Coronary artery (tissue), 2 donors: ENCODE data around the gene EFNA2.
"Not testable (repeated sequence)": the region's sequence is repeated elsewhere in the genome, so short reads cannot be mapped to it uniquely, and the experiment has no call there.

Experiments
- DNase-seq: peaks from one replicate; pipeline ENCODE4 v3.0.0-alpha.2; 2017; ENCODE audit warnings: low spot score
- H3K27ac ChIP-seq, 2 donors: fragments of 200-600 bp; sonication (generic); one replicate each; pipeline ENCODE4 v1.5.1; 2016 to 2019
- H3K4me3 ChIP-seq: fragments of 200-600 bp; sonication (generic); 2 replicates; pipeline ENCODE4 v1.5.1; 2016; ENCODE audit warnings: mild to moderate bottlenecking, moderate library complexity
- TF ChIP-seq, protein P1 (sequence below): fragments of 200-600 bp; sonication (generic); IDR thresholded peaks from one replicate; pipeline ENCODE4 v1.5.1; 2019; ENCODE audit warnings: antibody characterized with exemption

EFNA2 gene

GRCh38 chr19:1245494-1246264, 40.0 kb upstream of the EFNA2 start:
- peak overlapping the region; percentile 67 for H3K4me3 ChIP-seq
- TF ChIP-seq, protein P1, sequence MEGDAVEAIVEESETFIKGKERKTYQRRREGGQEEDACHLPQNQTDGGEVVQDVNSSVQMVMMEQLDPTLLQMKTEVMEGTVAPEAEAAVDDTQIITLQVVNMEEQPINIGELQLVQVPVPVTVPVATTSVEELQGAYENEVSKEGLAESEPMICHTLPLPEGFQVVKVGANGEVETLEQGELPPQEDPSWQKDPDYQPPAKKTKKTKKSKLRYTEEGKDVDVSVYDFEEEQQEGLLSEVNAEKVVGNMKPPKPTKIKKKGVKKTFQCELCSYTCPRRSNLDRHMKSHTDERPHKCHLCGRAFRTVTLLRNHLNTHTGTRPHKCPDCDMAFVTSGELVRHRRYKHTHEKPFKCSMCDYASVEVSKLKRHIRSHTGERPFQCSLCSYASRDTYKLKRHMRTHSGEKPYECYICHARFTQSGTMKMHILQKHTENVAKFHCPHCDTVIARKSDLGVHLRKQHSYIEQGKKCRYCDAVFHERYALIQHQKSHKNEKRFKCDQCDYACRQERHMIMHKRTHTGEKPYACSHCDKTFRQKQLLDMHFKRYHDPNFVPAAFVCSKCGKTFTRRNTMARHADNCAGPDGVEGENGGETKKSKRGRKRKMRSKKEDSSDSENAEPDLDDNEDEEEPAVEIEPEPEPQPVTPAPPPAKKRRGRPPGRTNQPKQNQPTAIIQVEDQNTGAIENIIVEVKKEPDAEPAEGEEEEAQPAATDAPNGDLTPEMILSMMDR = no peak
- no peak for DNase-seq
- H3K27ac ChIP-seq = peak overlapping the region; percentile 91 to 95

- H3K4me3 ChIP-seq = peak overlapping the region; percentile 67
- peak overlapping the region; percentile 95 to 99 for H3K27ac ChIP-seq
- DNase-seq = not testable (repeated sequence)
Measured at GRCh38 chr19:1246265-1247087, 39.2 kb upstream of the EFNA2 start.

DNA sequence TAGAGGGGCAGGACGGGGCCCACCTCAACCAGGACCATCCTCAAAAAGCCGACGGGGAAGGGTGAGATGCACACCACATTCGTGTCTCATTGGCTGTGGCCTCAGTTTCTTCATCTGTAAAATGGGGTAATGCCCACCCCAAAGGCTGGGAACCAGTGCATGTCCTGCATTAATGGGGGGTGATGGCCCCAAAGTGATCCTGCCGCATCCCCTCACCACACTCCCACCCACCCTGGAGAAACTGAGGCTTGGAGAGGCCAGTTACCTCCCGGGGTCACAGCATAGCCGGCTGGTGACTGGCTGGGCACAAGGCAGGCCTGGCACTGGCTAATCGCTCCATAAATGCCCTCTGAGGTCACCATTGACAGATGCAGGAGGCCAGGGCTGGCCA, 37.9 kb upstream of the EFNA2 start:
- TF ChIP-seq, protein P1 = no peak
- Histone ChIP-seq H3K27ac (peak overlapping the region; percentile 99), H3K4me3 (peak overlapping the region; percentile 96)
- DNase-seq = no peak

DNA sequence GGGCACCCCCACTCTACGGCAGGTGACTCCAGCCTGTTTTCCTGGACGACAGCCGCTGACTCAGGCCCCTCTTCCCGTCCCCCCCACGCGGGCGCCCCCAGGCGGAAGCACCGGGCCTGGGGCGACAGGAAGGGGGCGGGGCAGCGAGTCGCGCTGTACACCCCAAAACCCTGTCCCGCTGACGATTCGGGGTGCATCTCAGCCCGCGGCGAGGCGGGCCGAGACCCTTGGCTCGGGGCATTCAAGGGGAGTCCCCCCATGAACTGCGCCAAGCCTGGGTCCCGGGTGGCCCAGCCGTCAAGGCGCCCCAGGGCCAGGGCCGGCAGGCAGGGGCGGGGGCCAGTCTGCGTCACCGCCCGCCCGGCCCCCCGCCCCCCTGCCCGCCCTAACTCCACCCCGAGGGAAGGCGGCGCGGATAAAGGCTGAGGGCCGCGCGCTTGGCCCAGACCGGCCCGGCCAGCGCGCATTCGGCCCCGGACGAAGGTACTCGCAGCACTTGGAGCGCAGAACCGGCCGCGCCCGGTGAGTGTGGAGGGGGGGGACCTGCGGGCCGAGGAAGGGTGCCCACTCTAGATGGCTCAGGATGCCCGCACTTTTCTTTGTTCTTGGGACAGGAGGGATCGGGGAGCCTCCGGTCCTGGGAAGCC, 37.4 kb upstream of the EFNA2 start, which contains the start of gene MIDN:
MIDN (plus strand) TSS at position 445 of the 647 bp plus-strand sequence. CDS start 1,714 bp downstream, outside the sequence.
- TF ChIP-seq, protein P1 = no peak
- DNase-seq = no peak
- peak within 1 kb of the TSS; percentile 99 for H3K27ac ChIP-seq
- peak within 1 kb of the TSS; percentile 96 for H3K4me3 ChIP-seq

DNA sequence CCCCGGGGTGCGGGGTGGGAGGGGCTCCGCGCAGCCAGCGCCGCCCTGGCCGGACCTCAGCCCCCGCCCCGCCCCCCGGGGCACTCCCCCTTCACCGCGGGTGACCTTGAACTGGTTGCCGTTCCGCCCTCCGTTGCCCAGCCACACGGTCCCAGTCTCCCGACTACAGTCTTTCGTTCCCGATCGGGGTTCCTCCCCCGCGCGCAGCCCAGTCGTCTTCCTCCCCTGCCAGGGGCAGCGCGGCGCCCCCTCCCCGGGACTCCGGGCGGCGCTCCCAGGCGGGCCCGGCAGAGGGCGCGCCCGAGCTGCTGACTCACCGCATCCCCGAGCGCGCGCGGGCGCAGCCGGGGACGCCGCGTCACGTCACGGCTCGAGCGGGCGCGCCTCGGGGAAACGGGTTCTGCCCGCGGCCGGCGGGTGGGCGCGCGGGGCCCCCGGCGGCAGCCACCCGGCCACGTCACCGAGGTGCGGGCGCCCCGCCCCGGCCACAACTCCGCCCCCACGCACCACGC, 36.8 kb upstream of the EFNA2 start:
- Histone ChIP-seq H3K27ac (peak overlapping the region; percentile 99), H3K4me3 (peak overlapping the region; percentile 96)
- no peak for DNase-seq
- TF ChIP-seq, protein P1 = peak; percentile 96

DNA sequence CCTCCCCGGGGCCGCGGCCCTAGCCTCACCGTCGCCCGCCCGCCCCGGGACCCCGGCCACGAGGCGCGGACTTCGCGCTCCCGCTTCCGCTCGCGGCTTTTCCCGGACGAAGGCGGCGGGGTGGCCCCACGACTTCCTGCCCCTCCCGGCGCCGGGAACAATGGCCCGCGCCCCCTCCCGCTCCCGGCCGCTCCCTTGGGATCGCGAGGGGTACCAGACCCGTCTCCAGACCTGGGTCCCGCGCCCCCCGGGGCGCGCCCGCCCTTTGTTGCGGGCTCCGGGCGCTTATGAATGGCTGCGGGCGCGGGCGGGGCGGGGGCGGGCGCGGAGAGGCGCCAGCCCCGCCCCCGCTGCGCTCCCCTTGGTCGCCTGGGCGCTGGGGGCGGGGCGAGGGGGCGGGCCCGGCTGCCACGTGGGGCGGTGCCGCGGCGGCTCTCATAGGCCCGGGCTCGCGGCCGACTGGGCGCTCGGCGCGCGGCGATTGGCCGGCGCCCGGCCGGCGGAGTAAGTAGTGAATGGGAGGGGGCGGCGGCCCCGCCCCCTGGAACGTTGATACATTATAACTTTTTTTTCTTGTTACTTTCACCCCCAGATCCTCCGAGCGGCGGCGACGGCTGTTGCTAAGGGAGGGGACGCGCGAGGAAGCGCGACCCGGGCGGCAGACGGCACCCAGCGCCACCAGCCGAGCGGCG, 36.2 kb upstream of the EFNA2 start:
- TF ChIP-seq, protein P1 = no peak
- peak; percentile 94 for DNase-seq
- Histone ChIP-seq H3K4me3 (peak overlapping the region; percentile 96), H3K27ac (peak overlapping the region; percentile 99 to 100)
